Psoas muscle (tissue), 8 donors: ENCODE data around the gene CRYBG3. TPM values are rescaled to one million over a fixed set of nuclear protein-coding genes. Genes with fewer than 3 reads are reported as not detected.

ENCODE experiments used
- ATAC-seq, 4 donors: fragments of 200-7000 bp; cut with Tn5 transposase; one replicate each; pipeline ENCODE4 v1.9.1; 2020; ENCODE audit warnings: moderate library complexity in 3 of 4, mild to moderate bottlenecking in 2 of 4
- DNase-seq, 2 donors: peaks; one replicate each; pipeline ENCODE4 v3.0.0-alpha.2; 2020
- H3K27ac ChIP-seq: fragments of 200-600 bp; one replicate; pipeline ENCODE4 v1.8.0; 2022
- H3K27me3 ChIP-seq, 3 donors: fragments of 200-600 bp in 1 of 3; one replicate each; pipeline versions ENCODE4 v1.6.1 to v1.8.0; 2013 to 2022; ENCODE audit warnings: low read length in 2 of 3, mild to moderate bottlenecking in 2 of 3, moderate library complexity in 1 of 3; ENCODE audit not compliant: insufficient read depth in 3 of 3
- H3K36me3 ChIP-seq, 2 donors: fragments of 200-600 bp in 1 of 2; one replicate each; pipeline versions ENCODE4 v1.6.1 to v1.8.0; 2013 to 2022; ENCODE audit warnings: low read depth in 1 of 2, mild to moderate bottlenecking in 1 of 2, moderate library complexity in 1 of 2; ENCODE audit not compliant: insufficient read depth in 1 of 2
- H3K4me1 ChIP-seq: fragments of 200-600 bp; one replicate; pipeline ENCODE4 v1.8.0; 2022
- H3K4me3 ChIP-seq: fragments of 200-600 bp; one replicate; pipeline ENCODE4 v1.8.0; 2022; ENCODE audit warnings: mild to moderate bottlenecking
- H3K9me3 ChIP-seq: fragments of 200-600 bp; one replicate; pipeline ENCODE4 v1.8.0; 2022
- WGBS, 3 donors: extraction: QIAGEN DNeasy Blood & Tissue Kit; methylation state at CpG; one replicate each; pipeline versions ENCODE4 v1.1.6 to v1.1.7; 2013; 5-methylcytosine and 5-hydroxymethylcytosine counted together
- intact Hi-C, 2 donors: fragments of 100-400 bp; cut with DNase I; formaldehyde crosslinking; loops; one replicate each; pipeline versions ENCODE4 v1.11.0 to v1.14.2; 2022
- polyA plus RNA-seq, 3 donors: library from polyadenylated mRNA; stranded (reverse); fragments of 200-250 nt; gene quantifications; one replicate each; pipeline ENCODE4 v1.2.3, GENCODE V29; 2013
- total RNA-seq, 4 donors: library from RNA; stranded (reverse); fragmentation: NEBNext Ultra II Directional in 2 of 4; extraction: Animal tissue kit (Norgen Biotek cat#: 25700) in 2 of 4; gene quantifications; one replicate each; pipeline versions ENCODE4 v1.2.1 to v1.2.4, GENCODE V29; 2021 to 2023
- TF ChIP-seq, protein P1 (sequence below): fragments of 200-600 bp; IDR thresholded peaks from one replicate; pipeline ENCODE4 v1.8.0; 2022; ENCODE audit warnings: antibody characterized with exemption
- donor health status: healthy with polysubstance abuse.
- donor health status: DM: no; HTN: no; CAD: no; lungs with moderate emphysema.
- donor health status: Bipolar disorder and iron deficiency.
- donor health status: healthy.
- donor health status: DM: yes; HTN: yes; CAD: no.
- donor health status: DM: no; HTN: no; CAD: no.
- donor health status: DM: no; HTN: no; CAD: no.
- donor health status: DM: yes; HTN: yes; CAD: no.

CRYBG3 gene
- total and polyA plus RNA-seq, 7 donors, result 5.1 to 36.9 (median 10.1) TPM

DNA sequence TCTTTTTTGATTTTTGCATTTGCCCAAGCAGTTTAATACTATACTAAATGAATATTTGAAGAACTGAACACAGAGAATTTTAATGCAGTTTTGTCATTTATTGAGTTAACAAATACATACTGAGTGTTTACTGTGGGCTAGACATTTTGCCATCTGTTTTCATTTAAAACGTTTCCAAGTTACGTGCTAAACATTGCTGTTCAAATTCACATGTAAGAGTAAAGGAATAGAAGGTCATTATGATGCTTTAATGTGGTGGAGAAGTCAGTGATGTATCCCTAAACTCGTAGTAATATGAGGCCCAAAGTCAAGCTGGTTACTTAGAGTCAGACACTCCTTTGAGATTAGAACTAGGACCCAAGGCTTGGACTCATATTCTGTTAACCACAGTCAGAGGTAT lies 49.4 kb downstream of the CRYBG3 start:
- intact Hi-C loops, result no loop called here
- Histone ChIP-seq H3K4me3 (no peak overlapping the region), H3K4me1 (no peaks in the 10 kb centered on the region), H3K9me3 (no peaks in the 10 kb centered on the region), H3K27me3 (no peaks in the 10 kb centered on the region), H3K27ac (no peak overlapping the region), H3K36me3 (peaks cover 0 to 13% of the 10 kb centered on the region in 2 donors)
- TF ChIP-seq, protein P1, sequence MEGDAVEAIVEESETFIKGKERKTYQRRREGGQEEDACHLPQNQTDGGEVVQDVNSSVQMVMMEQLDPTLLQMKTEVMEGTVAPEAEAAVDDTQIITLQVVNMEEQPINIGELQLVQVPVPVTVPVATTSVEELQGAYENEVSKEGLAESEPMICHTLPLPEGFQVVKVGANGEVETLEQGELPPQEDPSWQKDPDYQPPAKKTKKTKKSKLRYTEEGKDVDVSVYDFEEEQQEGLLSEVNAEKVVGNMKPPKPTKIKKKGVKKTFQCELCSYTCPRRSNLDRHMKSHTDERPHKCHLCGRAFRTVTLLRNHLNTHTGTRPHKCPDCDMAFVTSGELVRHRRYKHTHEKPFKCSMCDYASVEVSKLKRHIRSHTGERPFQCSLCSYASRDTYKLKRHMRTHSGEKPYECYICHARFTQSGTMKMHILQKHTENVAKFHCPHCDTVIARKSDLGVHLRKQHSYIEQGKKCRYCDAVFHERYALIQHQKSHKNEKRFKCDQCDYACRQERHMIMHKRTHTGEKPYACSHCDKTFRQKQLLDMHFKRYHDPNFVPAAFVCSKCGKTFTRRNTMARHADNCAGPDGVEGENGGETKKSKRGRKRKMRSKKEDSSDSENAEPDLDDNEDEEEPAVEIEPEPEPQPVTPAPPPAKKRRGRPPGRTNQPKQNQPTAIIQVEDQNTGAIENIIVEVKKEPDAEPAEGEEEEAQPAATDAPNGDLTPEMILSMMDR, result no peak
- no peak for ATAC-seq
- WGBS, 3 donors, result 70 to 76% (median 74%) methylated on average over 3 of the region's 3 CpGs
- DNase-seq, result no peak

DNA sequence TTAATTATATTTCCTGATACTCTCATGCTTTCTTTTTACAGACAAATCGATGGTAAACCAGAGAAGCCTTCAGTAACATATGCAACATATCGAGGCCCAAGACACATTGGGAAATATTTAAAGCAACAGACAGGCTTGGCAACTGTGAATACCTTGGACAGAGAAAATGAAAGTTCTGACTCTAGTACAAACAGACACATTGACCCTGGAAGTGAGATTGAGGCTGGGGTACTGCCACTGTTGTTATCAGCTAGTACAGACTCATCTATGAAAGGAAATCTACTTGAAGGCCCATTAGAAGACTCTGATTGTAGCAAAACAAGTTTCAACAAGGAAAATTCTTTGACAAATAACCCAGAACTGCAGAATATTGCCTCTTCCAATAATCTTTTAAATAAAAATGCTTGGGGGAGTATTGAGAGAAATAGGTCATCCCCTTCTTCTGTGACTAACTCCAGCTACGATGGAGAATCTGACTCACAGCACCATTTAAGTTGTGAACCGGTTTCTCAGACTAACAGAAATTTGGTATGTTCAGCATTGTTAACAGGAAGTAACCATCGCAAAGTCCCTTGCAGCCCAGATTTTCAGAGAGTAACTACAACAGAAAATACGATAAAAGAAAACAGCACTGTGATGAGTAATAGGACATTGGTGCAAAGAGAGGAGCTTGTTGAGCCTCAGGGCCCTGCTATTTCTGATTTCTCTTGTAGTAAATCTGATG lies 50.2 kb downstream of the CRYBG3 start:
- TF ChIP-seq, protein P1, result no peak
- intact Hi-C loops, result no loop called here
- no peak overlapping the region for H3K27ac ChIP-seq
- WGBS, 3 donors, result 40 to 77% (median 59%) methylated on average over 6 of the region's 6 CpGs
- H3K4me3 ChIP-seq, result no peak overlapping the region
- H3K36me3 ChIP-seq, result peaks cover 0 to 13% of the 10 kb centered on the region in 2 donors
- H3K27me3 ChIP-seq, result no peaks in the 10 kb centered on the region
- DNase-seq (no peak), ATAC-seq (peak in 3 of 4 donors; percentile 22 to 55 (median 37))
- H3K9me3 ChIP-seq, result no peaks in the 10 kb centered on the region
- no peaks in the 10 kb centered on the region for H3K4me1 ChIP-seq

DNA sequence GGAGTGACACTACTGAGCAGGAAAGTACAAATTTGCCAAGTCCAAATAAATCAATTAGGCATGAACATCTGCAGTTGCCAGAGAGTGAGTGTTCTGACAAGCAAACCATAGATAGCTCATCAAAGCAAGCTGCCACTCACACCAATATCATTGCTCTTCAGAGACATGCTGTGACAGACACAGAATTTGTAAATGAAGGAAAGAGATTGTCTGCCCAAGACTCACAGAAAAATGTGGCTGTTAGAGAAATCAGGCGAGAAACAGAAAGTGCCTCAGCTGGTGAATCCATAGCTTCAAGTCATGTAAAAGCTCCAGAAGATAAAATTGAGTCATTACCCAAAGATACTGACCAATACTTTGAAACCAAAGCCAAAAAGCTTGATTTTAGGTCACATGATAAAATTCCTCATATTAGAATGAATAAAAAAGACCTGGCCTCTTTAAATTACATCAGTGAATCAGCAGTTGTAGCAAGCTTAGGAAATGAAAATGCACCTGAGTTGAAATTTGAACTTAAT lies 50.8 kb downstream of the CRYBG3 start:
- Histone ChIP-seq H3K27me3 (no peaks in the 10 kb centered on the region), H3K36me3 (peaks cover 0 to 13% of the 10 kb centered on the region in 2 donors), H3K9me3 (no peaks in the 10 kb centered on the region), H3K27ac (no peak overlapping the region), H3K4me3 (no peak overlapping the region), H3K4me1 (no peaks in the 10 kb centered on the region)
- ATAC-seq, result no peak
- TF ChIP-seq, protein P1, result no peak
- intact Hi-C loops, result no loop called here
- DNase-seq, result no peak
- WGBS, 3 donors, result 89 to 100% (median 93%) methylated on average over 1 of the region's 1 CpG

DNA sequence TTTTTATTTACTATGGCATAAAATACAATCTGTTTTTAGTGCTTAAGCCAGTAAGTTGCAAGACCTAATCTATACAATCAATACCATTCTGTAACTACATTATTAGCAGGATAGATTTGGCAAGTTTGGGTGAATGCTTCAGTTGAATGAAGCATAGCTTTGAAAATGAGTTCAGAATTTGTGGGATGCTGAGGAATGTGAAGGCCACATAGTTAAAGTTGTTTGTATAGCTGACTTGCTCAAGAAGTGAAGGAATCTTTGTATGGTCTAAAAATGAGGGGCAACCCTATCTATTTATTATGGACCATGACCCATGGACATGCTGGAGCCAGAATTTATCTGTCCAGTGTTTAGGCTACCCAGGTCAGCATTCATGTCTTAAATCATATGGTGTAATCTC lies 58.5 kb downstream of the CRYBG3 start:
- intact Hi-C loops, result no loop called here
- Histone ChIP-seq H3K9me3 (no peaks in the 10 kb centered on the region), H3K36me3 (peaks cover 0 to 45% of the 10 kb centered on the region in 2 donors), H3K27ac (no peak overlapping the region), H3K4me3 (no peak overlapping the region), H3K4me1 (no peaks in the 10 kb centered on the region), H3K27me3 (no peaks in the 10 kb centered on the region)
- ATAC-seq (no peak), DNase-seq (no peak)
- TF ChIP-seq, protein P1, result no peak
